ENCODE measurements around the gene ZNF664.

DNA sequence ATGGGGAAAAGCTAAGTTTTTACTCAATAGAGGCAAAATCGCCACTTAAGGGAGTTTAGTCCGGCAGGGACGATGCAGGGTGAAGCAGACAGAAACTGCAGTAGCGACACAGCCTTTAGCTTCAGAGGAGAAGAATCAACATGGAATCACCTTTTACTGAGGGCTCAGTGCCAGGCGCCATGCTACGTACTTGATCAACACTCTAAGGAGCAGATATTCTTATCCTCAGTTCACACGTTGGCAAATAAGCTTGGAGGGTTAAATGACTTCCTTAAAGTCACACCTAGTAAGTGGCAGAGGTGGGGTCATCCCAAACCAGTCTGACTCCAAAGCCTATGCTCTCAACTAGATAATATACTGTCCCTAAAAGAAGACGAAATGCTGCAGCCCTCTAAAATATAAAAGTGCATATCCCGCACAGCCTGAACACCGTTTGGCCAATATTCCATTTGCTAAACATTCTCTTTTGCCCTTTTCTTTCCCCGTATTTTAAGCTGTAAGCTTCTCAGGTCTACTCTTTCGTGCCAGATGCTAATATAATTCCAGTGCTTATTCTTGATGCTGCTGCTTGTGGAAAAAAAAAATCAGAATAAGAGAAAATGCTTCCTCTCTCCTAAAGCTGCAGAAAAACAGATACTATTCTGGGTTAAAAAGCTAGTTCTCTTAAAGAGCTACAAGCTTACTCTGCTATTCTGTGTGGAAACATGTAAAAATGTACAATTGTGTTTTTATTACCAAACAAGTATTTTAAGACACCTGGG, 11.2 kb upstream of the ZNF664 start:
- TF ChIP-seq, protein P1, sequence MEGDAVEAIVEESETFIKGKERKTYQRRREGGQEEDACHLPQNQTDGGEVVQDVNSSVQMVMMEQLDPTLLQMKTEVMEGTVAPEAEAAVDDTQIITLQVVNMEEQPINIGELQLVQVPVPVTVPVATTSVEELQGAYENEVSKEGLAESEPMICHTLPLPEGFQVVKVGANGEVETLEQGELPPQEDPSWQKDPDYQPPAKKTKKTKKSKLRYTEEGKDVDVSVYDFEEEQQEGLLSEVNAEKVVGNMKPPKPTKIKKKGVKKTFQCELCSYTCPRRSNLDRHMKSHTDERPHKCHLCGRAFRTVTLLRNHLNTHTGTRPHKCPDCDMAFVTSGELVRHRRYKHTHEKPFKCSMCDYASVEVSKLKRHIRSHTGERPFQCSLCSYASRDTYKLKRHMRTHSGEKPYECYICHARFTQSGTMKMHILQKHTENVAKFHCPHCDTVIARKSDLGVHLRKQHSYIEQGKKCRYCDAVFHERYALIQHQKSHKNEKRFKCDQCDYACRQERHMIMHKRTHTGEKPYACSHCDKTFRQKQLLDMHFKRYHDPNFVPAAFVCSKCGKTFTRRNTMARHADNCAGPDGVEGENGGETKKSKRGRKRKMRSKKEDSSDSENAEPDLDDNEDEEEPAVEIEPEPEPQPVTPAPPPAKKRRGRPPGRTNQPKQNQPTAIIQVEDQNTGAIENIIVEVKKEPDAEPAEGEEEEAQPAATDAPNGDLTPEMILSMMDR (IDR thresholded peaks at IDR 0.05): no peak
- no peak for TF ChIP-seq EZH2 (IDR thresholded peaks at IDR 0.05; ENCODE audit: borderline replicate concordance, insufficient read depth, low read depth, low read length, poor library complexity, severe bottlenecking)
